GM21423 (cell line): ENCODE results near the gene MTNR1B.

Experiments used
- ATAC-seq: cut with Tn5 transposase; IDR thresholded peaks from one replicate; pipeline ENCODE4 v1.9.1; 2021; ENCODE audit warnings: mild to moderate bottlenecking, moderate library complexity; ENCODE audit not compliant: unreplicated experiment

Gene MTNR1B

DNA sequence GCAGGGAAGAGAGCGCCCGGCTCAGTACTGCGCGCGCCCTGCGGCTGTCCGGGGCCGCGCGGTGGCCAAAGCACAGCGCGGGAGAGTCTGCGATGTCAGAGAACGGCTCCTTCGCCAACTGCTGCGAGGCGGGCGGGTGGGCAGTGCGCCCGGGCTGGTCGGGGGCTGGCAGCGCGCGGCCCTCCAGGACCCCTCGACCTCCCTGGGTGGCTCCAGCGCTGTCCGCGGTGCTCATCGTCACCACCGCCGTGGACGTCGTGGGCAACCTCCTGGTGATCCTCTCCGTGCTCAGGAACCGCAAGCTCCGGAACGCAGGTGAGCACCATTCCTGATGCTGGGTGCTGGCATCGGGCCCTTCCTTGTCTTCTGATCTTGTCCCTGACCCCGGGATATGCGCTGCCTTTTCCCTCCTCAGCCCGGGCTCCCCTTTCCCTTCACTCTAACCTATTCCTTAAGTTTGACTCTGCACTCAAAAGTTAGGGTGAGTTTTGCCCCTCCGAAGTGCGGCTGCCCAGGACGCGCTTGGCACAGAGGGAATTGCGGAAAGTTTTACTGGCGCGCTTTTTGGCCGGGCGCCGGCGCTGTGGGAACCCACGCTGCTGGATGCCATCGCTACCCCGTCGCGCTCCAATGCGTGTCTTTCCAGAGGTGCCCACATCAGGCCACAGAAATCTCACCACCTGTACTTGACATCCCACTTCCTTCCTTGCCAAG lies at the start of gene MTNR1B:
Gene MTNR1B (plus strand): TSS at position 18 of the 714 bp plus-strand sequence. CDS start 75 bp downstream, at position 93.
- ATAC-seq = no peak

DNA sequence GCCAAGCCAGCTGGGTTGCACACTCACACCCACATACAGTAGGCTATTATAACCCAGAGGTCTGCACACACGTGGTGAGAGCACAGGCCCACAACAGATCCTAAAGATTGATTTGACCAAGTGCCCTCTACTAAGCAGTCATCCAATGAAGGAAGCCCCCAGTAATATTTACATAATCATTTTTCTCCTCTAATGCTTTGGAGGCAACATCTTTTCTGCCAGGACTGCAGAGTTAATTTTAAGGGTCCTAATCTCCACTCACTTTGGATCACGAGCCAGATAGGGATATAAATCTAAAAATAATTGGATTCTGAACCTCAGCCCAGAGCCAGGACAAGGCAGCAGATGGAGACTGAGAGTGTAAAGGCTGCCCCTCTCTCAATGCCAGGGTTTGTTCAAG lies 49.1 kb upstream of the MTNR1B start:
- no peak for ATAC-seq

DNA sequence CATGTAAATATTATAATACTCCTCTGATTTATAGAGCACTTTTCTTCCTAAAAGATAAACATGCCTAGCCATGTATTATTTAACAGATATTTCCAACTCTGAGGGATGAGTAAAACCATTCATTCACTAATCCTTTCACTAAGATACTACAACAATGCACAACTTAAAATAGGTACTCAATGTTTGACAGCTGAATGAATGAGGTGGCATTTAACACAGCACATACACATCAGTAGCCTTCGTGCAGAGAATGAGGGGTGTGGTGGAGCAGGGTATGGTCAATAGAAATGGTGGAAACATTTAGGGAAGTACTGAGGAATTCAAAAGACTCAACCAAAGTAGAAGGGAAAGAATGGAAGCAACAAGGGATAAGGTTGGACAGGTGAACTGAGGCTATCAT lies 46.7 kb upstream of the MTNR1B start:
- ATAC-seq = no peak

DNA sequence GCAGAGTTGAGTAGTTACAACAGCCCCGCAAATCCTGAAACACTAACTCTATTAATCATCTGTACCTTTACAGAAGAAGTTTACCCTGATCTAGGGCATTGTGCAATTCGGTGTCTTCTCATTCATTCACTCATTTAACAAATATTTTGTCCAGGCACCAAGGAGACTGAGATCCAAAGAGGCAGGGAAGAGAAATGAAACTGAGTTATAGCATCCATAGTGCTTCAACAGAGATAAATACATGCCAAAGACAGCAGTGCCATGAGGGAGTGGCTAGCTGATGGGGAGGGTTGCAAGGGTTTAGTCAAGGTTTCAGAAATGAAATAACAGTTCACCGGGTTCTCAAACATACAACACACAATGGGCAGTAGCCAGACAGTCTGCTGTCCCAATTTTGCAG lies 40.2 kb upstream of the MTNR1B start:
- no peak for ATAC-seq

DNA sequence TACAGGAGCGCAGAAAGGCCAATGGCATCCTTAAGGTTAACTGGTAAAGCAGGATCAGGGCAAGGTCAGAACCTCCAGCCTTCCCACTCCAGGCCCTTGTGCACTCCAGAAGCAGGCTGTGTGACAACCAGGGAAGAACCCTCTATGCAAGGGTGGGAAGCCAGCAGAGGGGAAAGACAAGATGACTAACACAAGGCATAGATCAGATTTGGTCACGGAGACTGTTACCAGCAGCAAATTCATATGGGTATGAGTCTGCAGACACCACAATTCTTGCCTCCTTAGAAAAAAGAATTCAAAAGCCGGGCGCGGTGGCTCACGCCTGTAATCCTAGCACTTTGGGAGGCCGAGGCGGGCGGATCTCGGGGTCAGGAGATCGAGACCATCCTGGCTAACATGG lies 39.8 kb upstream of the MTNR1B start:
- ATAC-seq = no peak

DNA sequence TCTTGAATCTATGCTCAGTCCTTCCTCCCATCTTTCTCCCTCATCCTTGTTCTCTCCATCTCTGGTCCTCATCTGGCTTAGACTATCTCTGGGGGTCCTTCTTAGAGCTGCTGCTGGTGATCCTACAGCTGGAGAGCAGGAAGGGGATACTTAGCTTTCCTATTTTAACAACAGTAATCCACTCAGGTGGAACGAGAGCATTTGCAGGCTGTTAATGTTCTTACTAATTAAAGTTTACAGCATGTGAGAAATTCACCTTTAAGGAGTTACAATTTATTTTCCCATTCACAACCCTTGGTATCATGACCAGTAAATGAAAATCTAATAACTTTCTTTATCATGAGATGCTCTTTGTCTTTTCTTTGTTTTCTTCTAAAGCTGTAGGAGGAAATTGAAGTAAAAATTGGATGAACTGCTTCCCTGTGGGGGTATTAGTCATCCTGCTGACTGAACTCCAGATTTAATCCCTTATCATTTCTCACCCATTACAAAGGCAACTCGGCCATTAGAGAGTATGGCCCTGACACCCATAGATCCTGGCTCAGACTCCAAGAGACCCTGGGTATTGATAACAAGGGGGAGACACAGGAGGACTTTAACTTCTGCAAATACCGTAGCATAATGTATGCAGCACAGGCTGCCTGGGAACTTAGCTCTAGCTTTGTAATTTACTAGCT lies 37.6 kb upstream of the MTNR1B start:
- no peak for ATAC-seq

DNA sequence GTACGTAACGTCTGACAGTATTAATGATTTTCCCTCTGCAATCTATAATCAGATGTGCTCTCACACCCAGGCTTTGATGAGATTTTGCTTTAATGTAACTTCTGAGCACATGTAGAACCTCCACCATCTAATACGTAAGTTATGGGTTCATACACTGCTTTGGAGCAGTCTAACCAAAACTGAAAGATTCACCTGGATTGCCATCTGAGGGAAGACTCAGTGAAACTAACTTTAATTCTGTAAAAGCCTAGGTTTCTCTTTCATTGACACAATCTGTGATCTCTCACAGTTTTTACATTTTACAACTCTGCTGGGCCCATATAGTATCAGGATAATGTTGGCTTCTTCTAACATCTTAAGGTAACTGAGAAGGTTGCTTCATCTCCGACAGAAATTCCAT lies 30.1 kb upstream of the MTNR1B start:
- ATAC-seq = no peak

DNA sequence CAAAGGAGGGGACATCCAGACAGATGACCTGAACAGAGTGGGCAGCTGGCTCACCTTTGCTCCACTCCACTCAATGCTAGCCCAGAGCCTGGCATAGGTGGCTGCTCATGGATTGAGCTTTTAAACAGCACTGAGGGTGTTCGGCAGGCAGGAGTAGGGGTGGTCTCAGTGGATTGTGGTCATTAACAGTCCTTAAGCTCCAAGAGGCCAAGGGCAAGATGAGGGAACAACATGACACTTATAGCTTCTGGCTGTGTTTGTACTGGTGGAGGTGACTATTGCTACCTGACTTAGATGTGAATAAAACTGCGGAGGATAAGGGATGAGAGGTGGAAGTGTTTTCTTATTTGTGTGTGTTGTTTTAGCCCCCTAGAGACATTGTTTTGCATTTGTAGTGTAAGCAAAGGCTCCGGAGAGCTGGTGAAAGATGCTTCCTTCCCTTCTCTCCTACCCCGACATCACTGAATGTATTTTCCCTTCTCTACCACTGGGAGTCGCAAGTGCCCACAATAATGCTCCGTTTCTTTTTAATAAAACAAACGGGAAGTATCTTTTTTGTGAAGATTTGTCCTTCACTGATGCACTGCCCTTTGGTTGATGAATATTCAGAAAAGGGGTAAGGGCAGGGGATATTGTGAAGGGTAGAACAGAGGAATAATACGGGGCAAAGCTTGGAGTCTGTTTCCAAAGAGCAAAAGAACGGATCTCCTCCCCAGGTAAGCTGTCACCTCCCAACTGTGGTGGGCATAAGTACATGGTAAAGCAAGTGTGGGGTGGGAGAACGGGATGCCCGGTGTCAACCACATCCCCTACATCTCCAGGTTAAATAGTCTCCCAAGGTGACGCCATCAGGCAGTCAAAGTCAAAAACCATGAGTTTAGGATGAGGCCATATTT lies 27.5 kb upstream of the MTNR1B start:
- no peak for ATAC-seq

DNA sequence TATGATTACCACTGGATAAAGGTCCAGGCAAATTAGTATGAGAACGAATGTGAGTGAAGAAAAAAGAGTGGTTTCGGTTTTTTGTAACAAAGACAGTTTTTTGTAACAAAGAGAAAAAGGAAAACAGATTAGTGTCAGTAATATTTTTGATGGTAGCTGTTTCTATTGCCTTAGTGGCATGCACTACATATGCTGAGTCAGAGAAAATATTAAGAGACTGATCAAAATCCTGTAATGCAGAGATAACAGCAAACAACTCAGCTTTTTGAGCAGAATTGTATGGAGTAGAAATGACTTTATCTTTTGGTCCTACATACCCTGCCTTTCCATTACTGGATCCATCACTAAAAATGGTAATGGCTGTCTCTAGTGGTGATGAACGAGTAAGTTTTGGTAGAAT lies 22.7 kb upstream of the MTNR1B start:
- no peak for ATAC-seq

DNA sequence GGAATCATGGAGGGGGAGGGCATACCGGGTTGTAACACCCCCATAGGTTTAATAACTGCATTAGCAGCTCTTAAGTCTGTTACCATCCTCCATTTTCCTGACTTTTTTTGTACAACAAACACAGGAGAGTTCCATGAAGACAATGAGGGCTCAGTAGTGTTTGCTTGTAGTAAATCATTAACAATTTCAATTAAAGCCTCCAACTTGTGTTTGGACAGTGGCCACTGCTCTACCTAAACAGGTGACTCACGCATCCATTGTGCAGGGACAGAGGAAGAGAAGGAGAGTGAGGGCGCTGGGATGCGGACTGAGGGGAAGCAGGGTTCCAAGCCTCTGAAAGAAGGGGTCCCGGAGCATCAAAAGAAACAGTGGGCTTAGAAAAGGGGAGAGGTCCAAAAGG lies 21.3 kb upstream of the MTNR1B start:
- no peak for ATAC-seq

DNA sequence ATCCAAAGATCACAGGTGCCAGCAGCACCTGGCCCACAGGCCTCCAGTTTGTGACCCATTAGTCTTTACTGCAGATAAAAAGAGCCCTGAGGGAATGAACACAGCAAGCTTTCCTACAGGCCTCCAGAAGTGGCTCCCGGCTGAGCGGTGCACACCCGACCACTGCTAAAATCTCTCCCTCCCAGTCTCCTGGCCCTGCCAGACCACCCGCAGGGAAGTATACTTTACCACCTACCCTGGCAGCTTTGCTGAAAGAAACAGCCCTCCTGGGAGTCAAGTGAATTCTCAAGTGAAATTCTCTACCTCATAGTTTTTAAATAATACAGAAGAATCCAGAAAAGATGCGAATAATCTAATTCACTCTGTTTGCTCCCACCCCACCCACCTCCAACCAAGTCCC lies 15.4 kb upstream of the MTNR1B start:
- ATAC-seq = no peak

DNA sequence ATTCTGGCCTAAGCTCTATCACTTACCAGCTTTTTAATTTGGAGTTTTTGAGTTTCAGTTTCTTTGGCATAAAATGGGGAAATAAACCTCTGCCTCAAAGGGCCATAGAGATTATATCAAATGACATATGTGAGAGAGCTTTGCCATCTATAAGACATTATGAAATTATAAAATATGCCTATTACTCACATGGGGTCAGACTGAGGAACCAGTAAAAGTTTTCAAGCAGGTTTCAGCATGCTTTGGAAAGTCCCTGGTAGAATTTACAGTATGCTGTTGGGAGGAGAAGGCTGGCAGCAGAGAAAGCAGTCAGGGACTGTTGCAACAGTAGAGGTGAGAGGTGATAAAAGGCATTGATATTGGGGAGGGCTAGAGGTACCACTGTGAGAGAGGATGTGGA lies 13.6 kb upstream of the MTNR1B start:
- ATAC-seq = no peak

DNA sequence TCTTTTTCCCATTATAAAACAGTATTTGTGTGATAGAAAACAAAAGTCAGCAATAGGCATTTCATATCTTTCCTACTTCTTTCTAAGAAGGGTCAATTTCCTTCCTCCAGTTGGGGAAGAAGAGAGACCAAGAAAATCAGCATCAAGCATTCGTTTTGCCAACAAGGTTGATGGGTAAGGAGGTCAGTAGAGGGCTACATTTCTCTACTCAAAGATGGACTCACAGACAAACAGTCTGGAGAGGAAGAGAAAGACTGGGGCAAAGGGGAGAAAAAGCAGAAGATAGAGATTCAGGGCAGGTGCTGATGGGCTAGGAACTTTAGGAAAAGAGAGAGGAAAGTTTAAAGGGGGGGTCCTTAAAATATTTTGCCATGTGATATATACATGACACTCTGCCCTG lies 8.6 kb upstream of the MTNR1B start:
- no peak for ATAC-seq

DNA sequence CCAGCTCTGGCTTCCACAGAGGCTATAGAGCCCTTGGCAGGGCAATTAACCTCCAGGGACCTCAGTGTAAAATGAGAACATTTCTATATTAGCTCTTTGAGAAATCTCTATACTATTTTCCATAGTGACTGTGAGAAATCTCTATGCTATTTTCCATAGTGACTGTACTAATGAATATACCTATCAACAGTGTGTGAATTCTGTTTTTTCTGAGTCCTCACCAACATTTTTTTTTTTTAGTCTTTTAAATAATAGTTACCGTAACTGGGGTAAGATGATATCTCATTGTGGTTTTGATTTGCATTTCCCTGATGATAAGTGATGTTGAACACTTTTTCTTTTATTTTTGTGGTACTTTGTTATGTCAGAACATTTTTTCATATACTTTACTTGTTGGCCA lies 7.0 kb upstream of the MTNR1B start:
- ATAC-seq = no peak

DNA sequence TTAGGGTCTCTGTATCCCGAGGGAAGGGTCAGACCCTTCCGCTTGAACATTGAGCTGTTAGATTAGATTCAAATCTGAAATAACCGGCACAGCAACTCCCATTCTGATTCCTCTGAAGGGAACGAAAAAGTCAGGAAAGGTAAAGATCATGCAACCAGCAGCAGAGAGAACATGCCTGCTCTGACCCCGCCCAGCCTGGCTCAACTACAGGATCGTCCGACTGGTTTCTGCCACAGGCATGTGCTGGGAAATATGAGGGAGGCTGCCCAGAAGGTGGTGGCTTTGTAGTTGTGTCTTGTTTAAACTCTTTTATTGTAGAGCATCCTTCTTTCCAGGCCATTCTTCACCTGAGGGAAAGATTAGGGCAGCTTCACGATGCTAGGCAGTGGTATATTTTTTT lies 5.0 kb upstream of the MTNR1B start:
- ATAC-seq = no peak

DNA sequence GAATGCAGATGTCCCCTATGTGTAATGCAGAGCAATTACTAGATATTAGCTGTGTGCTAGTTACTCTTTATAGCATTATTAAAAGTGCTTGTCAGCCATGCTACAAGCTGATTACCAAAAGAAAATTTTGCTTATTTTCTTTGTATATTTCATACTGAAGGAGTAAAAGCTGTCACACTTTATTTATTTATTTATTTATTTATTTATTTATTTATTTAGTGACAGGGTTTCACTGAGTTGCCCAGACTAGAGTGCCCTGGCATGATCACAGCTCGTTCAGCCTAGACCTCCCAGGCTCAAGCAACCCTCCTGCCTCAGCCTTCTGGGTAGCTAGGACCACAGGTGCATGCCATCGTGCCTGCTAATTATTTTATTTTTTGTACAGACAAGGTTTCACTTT lies 4.3 kb upstream of the MTNR1B start:
- ATAC-seq = no peak

DNA sequence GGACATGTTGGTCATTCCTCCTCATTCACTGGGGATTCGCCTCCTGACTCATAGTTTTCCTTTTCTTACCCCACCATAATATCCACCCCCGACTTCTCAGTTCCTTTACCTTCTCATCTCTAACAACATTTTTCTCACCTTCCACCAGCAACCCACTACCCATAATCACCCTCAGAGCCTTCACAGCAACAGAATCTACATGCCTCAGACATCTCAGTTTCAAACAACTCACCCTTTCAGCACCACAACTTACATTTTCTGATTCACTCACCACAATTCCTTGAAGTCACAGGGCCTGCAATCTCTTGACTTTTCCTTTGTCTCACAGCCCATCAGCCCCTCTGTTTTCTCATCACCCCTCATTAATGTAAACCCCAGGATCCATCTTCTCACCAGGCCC lies 2.3 kb upstream of the MTNR1B start:
- no peak for ATAC-seq

DNA sequence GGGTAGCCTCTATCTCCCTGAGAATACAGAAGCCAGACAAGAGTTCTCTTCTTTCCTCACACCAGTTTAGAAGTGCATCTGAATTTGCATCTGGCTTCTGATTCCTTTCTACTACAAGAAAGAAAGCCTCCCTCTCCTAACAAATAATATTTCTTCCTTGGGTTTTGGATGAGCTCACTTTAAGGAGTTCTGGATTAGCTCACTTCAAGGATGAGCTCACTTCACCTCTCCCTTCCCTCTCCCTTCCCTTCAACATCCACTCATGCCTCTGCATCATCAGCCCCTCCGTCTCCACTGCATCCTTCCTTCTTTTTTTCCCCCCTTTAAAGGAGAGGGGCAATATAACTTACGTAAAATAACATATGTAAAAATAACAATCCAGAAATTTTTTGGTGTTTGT lies 1.6 kb upstream of the MTNR1B start:
- no peak for ATAC-seq

DNA sequence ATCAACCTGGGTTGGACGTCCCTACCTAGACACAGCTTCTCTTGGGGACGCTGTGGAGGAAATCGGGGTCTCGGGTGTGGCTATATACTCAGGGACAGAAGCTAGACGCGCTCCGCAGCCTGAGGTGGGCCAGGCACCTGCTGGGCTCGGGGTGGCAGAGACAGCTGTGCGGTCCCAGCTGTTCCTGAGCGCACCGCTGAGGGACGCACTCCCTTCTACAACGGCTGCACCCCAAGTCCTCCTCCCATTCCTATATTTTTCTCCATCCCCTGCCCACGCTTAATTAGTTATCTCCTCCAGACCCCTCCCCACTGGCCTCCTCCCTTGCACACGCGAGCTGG lies 188 bp upstream of the MTNR1B start:
- no peak for ATAC-seq

DNA sequence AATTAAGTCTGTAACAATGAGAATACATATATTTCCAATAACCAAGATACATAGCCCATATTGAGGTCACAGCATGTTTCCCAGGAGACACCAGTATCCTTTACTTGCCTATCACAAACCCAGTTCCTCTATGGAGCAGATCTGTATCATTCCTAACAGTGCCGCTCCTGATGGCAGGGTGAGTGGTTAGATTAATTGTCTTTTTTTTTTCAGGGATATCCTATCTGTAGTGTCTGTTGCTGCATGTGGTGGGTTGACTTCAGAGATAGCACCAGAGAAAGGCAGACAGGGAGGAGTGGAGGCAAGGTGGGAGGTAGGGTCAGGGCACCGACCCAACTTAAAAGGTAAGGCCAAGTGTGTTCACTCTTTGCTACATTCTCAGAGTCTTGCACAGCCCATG lies 2.8 kb downstream of the MTNR1B start:
- no peak for ATAC-seq

DNA sequence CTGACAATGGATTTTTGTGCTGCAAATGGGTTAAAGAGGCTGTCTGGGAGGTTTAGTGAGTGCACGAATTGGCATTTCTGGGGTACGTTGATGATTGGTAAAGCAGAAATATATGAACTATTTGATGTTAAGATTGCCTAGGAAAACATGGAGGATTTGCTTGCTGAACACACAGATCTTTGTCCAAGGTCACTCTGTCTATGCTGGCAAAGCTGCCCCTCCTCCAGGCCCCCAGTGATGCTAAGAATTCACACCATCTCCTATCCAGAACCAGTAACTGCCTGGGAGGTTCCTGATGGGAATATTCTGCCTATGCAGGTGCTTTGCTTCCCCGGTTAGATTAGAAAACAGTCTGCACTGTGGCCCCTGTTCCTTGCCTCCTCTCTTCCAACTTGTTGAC lies 5.8 kb downstream of the MTNR1B start:
- no peak for ATAC-seq

DNA sequence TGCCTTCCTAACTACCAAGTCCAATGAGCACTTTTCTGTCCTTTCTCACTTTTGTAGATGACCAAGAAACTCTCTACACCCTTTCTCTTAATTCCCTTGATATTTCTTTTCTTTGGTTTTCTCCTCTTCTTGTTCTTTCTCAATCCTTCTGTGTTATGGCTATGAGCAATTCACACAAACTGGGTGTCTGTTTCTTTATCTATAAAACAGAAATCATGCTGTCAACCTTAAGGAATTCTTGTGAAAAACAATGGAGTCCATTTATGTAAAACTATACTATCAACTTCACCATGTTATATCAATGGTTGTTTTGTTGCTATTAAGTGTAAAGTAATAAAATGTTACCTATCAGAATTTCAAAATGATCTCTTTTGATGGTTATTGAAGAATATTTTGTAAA lies 7.2 kb downstream of the MTNR1B start:
- ATAC-seq = no peak
